ENCODE data around the gene DAB2IP.

Gene DAB2IP

DNA sequence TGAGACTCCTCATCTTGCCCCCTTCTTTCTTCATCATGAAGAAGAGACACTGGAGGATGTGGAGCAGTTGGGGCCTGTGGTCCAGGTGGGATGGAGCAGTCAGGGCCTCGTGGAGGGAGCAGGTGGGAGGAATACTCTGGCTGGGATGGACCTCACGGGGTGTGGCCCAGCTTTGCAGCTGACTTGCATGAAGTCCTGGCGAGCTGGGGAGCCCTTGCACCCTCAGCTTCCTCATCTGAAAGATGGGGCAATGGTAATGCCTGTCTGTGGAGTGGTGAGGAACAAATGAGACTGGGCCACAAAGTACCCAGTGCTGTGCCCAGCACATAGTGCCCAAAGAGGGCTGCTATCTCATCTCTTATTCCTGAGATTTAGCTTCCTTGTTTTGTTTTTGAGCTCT, 91.5 kb downstream of the DAB2IP start:
- DNase-seq: no peak
- in situ Hi-C loops (cut with HindIII; ENCODE audit: low pct_ligation_motif_present, low pct_unique_long_range_greater_than_20kb, low sequenced_read_pairs): no loop called here

DNA sequence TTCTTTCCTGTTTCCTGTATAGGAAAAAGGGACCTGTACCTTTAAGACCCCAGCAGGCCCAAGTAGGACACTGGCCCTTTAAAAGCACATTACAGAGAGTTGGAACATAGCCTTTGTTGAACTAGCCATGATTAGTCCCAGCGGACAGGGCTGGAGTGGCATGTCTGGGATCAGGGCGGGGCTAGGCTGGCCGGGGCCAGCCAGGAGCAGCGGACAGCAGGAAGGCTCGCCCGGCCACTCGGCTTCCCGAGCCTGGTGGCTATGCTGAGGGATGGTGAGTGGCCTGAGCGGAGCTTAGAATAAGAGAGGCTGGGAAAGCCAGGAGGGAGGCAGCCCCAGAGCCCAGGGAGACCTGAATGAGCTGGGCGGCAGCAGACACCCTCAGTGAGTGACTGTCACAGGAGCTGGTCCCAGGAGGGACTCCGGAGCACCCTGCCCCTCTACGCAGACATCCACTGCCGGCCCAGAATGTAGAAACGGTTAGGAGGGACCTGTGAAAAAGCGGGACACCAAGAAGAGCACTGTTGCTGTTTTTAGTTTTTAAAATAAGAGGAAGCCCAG, 92.1 kb downstream of the DAB2IP start:
- in situ Hi-C loops (cut with HindIII; ENCODE audit: low pct_ligation_motif_present, low pct_unique_long_range_greater_than_20kb, low sequenced_read_pairs): no loop called here

DNA sequence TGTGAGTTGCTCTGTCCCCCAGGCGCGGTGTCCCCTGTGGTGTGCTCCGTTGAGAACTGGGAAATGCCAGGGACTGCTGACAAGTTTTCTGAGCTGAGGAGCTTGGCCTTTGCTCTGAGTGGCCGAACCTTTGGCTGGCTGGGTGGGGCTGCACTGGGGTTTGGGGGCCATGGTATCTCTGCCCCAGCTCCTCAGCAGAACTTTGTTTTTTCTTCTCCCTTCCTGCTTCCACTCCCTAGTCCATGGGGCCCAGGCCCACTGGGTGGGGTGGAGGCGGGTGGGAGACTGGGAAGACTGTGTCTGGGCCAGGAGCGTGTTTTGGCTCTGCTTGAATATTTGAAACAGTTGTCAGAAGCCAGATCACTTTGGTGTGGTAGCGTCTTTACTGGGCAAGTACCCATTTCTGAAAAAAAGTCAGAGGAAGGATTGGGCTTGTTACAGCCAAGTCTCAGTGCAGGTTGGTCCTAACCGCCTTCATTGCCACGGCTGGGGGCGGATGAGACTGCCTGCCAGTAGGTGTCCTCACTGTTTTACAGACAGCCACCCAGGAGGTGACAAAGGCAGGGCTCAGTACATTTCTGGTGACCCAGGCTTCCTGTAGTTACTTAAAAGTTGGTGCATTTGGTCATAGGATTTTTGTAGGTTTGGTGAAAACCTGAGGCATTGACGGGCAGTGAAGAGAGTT, 92.7 kb downstream of the DAB2IP start:
- DNase-seq: peak; percentile 53
- in situ Hi-C loops (cut with HindIII; ENCODE audit: low pct_ligation_motif_present, low pct_unique_long_range_greater_than_20kb, low sequenced_read_pairs): no loop called here

More for the DNA sequence above, 92.1 kb downstream of the DAB2IP start:
- peak; percentile 88 for DNase-seq

GRCh38 chr9:121744687-121745395, 93.4 kb downstream of the DAB2IP start:
- in situ Hi-C loops (cut with HindIII; ENCODE audit: low pct_ligation_motif_present, low pct_unique_long_range_greater_than_20kb, low sequenced_read_pairs): no loop called here

DNA sequence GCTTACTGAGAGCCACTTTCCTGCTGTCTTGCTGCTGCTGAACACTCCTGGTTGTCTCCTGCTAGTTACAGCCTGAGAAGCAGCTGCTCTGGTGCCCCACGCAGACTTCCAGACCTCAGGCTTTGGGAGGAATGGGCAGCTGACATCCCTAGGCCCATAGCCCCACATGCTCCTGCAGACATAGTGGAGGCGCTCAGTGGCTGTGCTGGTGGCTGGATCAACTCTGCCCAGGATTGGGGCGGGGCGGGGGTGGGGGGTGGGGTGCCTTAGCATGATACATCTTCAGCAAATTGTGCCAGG, 93.9 kb downstream of the DAB2IP start:
- DNase-seq: no peak
- in situ Hi-C loops (cut with HindIII; ENCODE audit: low pct_ligation_motif_present, low pct_unique_long_range_greater_than_20kb, low sequenced_read_pairs): no loop called here

More at GRCh38 chr9:121744687-121745395, 93.4 kb downstream of the DAB2IP start:
- no peak for DNase-seq

GRCh38 chr9:121746411-121746810, 95.0 kb downstream of the DAB2IP start:
- in situ Hi-C loops (cut with HindIII; ENCODE audit: low pct_ligation_motif_present, low pct_unique_long_range_greater_than_20kb, low sequenced_read_pairs): no loop called here
- no peak for DNase-seq

DNA sequence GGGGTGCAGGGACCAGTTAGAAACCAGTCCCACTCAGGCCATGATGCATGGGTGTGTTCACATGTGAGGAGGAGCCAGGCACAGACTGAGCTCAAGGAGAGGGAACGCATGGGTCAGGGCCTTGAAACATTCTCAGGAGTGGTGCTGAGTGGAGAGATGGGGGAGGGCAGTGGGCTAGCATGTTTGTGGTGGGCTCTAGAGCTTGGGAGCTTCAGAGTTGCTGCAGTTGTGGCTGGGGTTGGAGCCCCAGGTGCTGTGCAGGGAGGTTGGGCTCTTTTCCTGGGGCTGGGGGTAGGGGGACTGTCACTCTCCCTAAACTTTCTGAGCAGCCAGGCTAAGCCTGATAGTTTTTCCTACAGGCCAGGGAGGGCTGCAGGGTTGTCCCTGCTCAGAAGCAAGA, 95.4 kb downstream of the DAB2IP start:
- in situ Hi-C loops (cut with HindIII; ENCODE audit: low pct_ligation_motif_present, low pct_unique_long_range_greater_than_20kb, low sequenced_read_pairs): no loop called here

DNA sequence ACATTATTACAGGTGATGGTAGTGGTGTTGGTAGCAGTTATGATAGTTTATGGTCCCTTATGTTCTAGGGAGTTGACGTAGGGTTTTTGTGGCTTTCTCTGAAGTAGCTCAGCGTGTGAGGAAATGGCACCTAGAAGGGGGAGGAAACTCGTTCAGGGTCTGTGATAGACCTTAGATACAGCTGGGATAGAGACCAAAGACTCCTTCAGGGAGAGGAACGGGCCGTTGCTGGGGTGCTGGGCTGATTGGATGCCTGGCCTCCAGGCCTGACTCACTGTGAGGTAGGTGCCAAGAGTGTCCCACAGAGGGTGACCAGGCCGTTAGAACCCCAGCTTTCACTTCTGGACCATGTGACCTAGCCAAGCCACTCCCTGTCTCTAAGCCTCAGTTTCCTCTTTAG, 96.6 kb downstream of the DAB2IP start:
- in situ Hi-C loops (cut with HindIII; ENCODE audit: low pct_ligation_motif_present, low pct_unique_long_range_greater_than_20kb, low sequenced_read_pairs): no loop called here
- no peak for DNase-seq

More for the DNA sequence above, 95.4 kb downstream of the DAB2IP start:
- DNase-seq: no peak

DNA sequence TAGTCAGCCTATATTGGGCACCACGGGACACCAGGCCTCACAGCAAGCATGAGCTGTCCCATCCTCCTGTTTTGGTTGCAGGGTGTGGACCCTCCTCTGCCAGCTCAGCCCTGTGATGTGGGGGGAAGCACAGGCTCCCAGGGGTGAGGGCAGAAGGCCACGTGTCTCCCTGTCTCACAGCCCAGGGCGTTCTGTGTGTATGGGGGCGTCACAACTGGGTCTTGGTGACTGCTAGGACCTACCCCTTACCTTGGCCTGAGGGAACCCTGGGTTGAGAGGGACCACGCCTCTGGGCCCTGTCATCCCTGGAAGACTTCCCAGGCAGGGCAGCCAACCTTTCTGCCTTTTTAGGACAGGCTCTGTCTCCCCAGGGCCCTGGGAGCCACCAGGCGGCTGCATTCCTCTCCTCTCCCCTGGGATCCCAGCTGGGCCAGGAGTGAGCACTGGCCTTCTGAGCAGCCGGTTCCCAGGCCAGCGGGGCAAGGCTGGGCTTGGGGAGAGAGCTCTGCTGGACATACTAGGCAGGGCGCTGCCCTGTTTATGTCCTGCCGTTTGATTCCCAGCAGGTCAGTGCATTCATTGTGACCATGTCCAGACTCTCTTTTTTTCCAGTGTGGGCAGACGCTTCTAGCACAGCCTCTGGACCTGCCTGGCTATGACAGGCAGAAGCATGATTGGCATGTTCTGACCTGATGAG, 97.4 kb downstream of the DAB2IP start:
- in situ Hi-C loops (cut with HindIII; ENCODE audit: low pct_ligation_motif_present, low pct_unique_long_range_greater_than_20kb, low sequenced_read_pairs): no loop called here
- no peak for DNase-seq

- in situ Hi-C loops (cut with HindIII; ENCODE audit: low pct_ligation_motif_present, low pct_unique_long_range_greater_than_20kb, low sequenced_read_pairs): no loop called here
- DNase-seq: no peak
Observed at GRCh38 chr9:121749614-121750013, 98.2 kb downstream of the DAB2IP start.

GRCh38 chr9:121750259-121750714, 98.9 kb downstream of the DAB2IP start:
- in situ Hi-C loops (cut with HindIII; ENCODE audit: low pct_ligation_motif_present, low pct_unique_long_range_greater_than_20kb, low sequenced_read_pairs): no loop called here
- no peak for DNase-seq

DNA sequence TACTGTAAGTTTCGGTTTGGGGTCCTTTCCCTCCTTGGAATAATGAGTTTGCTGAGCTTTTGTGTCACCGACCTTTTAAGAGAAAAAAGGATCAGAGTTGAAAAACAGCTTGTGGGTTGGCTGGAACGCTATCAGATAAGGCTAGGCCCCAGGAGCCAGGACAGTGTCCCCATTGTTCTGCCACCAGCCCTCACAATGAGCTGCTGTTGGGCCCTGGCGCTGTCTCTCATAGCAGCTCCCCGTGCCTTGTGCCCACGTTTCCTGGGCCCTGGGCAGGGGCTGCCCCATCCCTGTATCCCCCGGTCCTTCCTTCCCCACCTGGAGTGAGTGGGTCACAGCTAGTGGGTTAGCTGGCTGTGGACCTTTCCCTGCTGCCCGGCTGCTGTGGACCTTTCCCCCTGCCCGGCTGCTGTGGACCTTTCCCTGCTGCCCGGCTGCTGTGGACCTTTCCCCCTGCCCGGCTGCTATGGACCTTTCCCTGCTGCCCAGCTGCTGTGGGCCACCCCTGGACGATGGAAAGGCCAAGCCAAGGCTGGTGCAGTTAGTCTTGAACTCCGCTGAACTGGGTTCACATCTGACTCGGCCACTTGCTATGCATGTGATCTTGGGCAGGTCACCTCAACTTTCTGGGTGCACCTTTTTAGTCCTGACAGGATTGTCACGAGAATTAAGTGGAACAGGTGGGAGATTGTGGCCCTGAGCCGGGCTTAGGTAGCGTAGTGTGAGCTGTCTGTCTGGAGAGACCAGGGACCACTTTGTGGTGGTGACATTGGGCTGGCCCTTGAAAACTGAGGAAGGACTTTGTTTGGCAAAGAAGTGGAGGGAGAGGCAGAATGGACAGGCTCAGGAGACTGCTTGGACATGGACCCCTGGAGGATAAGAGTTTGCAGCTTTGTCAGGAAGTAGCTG, 99.5 kb downstream of the DAB2IP start:
- in situ Hi-C loops (cut with HindIII; ENCODE audit: low pct_ligation_motif_present, low pct_unique_long_range_greater_than_20kb, low sequenced_read_pairs): no loop called here
- DNase-seq: no peak

- DNase-seq: no peak
- in situ Hi-C loops (cut with HindIII; ENCODE audit: low pct_ligation_motif_present, low pct_unique_long_range_greater_than_20kb, low sequenced_read_pairs): no loop called here
Observed at GRCh38 chr9:121751686-121752445, 100.4 kb downstream of the DAB2IP start.

DNA sequence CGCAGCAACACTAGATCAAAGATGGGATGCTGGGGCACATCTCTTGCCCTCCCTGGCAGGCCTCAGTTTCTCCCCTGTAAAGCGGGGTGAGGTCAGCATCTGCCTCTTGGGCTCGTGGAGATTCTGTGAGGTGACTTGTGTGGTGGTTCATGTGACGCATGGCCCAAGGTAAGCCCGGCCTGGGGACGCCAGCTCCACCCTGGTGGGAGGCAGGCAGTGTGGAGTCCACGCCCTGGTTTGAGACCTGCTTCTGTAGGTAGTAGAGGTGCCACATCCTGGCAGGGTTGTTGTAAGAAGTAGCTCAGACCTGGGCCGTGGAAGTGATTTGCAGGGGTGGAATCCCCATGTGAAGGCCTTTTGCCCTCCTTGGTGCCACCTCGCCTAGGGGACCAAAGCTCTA, 101.5 kb downstream of the DAB2IP start:
- in situ Hi-C loops (cut with HindIII; ENCODE audit: low pct_ligation_motif_present, low pct_unique_long_range_greater_than_20kb, low sequenced_read_pairs): no loop called here
- DNase-seq: no peak

DNA sequence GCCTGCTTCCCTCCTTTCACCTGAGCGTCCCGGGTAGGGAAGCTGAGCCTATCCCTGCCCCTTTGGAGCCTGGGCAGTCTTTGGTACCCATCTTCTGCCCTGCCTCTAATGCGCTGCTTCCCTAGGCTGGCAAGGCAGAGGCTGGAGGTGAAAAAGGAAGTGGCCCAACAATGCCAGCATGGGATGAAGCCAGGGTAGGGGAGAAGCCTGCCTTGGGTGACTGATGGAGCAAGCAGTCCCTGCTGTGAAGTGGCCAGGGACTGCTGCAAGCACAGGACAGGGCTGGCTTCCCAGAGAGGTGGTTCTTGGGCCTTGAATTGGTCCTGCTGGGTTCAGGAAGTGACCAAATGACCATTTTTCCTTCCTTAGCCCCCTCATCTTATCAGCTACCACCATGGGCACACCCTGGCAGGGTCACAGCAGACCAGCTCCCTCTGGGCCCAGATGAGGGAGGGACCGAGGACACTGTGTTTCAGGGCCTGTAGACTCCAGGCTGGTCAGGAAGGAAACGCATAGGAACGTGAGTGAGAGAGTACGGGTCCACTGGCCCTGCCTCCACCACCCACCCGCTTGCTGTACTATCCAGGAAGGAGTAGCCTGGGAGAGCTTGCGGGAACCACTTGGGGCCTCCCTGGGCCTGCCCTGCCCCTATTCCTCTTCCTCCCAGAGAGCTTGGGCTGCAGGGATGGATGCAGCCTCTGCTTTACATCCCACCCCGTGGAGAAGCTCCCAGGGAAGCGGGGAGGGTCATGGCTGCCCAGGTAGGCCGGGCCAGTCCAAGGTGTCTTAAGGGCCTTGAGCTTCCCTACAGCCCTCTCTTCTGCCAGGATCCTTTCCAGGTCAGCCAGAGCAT, 102.6 kb downstream of the DAB2IP start:
- in situ Hi-C loops (cut with HindIII; ENCODE audit: low pct_ligation_motif_present, low pct_unique_long_range_greater_than_20kb, low sequenced_read_pairs): no loop called here
- no peak for DNase-seq

DNA sequence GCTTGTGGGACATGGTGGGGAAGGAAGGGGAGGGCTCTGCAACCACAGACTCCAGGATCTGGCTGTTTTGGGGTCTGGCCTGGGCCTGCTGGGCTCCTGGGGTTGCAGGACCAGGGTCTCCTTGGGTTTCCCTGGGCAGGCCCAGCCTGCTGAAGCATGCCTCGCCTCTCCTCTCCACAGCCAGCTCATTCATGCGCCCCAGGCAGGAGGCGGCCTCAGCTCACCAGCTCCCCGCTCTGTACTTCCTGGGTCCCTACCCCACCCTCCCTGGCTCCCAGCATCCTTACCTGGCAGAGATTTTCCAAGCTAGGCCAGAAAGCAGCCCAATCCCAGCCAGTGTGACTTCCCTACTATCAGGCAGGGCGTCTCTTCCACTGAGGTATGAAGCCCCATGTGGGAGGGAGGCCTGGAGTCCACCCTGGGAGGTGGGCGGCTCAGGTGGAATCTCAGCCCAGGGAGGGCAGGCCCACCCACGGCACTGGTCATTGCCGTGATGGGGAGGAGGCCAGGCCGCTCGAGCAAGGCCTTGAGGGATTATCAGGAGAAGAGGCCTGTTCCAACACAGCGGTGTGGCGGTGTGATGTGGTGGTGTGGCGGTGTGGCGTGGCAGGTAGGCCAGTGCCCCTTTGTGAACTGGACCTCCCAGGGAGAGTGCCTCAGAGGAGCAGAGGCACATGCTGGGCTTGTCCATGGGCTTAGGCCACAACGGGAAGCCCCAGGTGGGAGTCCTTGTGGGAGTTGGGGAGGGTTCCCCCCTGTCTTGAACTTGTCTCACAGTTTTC, 103.4 kb downstream of the DAB2IP start:
- in situ Hi-C loops (cut with HindIII; ENCODE audit: low pct_ligation_motif_present, low pct_unique_long_range_greater_than_20kb, low sequenced_read_pairs): no loop called here
- DNase-seq: no peak
